Measurements from ENCODE around the gene DNAJB6.
"Not testable (repeated sequence)": the region's sequence is repeated elsewhere in the genome, so short reads cannot be mapped to it uniquely, and the experiment has no call there.

Gene DNAJB6

GRCh38 chr7:157320608-157320980, 16.2 kb upstream of the DNAJB6 start:
- in situ Hi-C loops (cut with HindIII; ENCODE audit: low sequenced_read_pairs), result no loop called here

DNA sequence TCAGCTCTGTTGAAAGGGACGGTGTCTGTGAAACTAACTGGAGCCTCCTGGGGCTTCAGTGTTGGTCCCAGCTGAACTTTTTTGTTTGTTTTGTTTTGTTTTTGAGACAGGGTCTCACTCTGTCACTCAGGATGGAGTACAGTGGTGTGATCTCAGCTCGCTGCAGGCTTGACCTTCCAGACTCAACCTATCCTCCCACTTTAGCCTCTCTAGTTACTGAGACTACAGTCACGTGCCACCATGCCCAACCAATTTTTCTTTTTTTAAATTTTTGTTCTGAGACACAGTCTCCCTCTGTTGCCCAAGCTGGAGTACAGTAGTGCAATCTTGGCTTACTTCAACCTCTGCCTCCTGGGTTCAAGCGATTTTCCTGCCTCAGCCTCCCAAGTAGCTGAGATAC, 13.4 kb upstream of the DNAJB6 start:
- in situ Hi-C loops (cut with HindIII; ENCODE audit: low sequenced_read_pairs), result no loop called here

- in situ Hi-C loops (cut with HindIII; ENCODE audit: low sequenced_read_pairs), result no loop called here
Observed at GRCh38 chr7:157329447-157329846, 7.4 kb upstream of the DNAJB6 start.

DNA sequence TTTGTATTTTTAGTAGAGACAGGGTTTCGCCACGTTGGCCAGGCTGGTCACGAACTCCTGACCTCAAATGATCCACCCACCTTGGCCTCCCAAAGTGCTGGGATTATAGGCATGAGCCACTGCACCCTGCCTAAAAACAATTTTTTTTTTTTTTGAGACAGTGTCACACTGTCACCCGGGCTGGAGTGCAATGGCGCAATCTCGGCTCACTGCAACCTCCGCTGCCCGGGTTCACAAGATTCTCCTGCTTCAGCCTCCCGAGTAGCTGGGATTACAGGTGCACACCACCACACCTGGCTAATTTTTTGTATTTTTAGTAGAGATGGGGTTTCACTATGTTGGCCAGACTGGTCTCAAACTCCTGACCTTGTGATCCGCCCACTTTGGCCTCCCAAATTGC, 6.2 kb upstream of the DNAJB6 start:
- in situ Hi-C loops (cut with HindIII; ENCODE audit: low sequenced_read_pairs), result not testable (repeated sequence)

DNA sequence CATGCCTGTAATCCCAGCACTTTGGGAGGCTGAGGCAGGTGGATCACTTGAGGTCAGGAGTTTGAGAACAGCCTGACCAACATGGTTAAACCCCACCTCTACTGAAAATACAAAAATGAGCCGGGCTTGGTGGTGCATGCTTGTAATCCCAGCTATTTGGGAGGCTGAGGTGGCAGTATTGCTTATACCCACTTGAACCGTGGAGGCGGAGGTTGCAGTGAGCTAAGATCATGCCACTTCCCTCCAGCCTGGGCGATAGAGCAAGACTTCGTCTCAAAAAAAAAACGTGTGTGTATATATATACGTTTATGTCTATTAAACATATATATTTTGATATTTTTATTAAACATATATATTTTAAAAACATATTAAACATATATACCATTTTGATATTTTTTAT, 5.8 kb upstream of the DNAJB6 start:
- in situ Hi-C loops (cut with HindIII; ENCODE audit: low sequenced_read_pairs), result not testable (repeated sequence)

DNA sequence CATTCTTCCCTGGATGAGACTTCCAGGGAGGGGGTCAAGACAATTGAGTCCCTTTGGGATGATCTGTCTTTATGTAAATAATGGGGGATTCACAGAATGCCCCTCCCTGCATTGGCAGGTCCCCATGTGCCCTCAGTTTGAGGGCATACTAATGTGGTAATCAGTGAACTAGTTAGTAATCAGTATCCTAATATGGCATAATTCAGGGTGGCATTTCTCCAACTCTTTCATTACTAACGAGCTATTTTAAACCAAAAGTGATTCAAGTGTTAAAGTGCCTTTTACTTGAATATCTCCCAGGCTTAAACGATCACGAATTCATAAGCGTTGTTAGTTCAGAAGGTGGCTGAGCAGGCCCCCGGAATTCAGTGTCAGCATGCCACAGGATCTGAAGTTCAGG, 1.6 kb upstream of the DNAJB6 start:
- in situ Hi-C loops (cut with HindIII; ENCODE audit: low sequenced_read_pairs), result no loop called here

- in situ Hi-C loops (cut with HindIII; ENCODE audit: low sequenced_read_pairs), result no loop called here
Observed at GRCh38 chr7:157335991-157336382, 817 bp upstream of the DNAJB6 start.

DNA sequence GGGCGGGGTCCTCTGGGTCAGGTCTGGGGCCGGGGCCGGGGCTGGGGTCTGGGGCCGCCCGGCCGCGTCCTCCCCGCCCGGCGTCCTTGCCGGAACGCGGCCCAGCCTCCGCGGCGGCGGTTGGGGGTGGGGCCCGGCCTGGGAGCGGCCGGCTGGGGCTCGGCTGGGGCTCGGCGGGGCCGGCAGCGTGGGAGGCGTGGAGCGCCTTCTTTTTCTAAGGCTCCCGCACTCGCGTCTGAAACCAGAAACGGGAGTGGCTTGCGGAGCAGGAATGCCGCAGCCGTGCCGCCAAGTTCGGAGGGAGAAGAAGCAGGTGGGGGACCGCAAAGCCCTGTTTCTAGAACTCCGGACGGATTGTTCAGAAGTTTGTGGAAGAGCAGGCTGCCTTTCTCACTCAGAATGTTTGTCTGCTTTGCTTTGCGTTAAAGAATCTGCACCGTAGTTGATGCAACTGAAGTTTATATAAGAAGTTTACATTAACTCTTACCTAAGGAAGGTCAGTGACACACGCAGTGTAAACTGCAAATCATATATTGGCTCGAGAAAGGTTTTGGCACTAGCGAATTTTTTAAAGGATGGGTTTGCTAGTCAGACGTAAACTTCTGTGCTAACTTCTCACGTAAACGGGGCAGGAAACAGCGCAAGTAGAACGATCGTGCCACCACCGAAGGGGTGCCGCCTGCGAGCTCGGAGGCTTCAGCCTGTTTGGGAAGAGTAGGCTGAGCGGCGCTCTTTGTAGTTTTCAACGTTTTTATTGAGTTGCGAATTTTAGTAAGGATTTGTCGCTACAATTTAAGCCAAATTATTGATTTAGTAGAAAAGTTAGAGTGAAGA, 729 bp downstream of the DNAJB6 start:
- in situ Hi-C loops (cut with HindIII; ENCODE audit: low sequenced_read_pairs), result no loop called here

DNA sequence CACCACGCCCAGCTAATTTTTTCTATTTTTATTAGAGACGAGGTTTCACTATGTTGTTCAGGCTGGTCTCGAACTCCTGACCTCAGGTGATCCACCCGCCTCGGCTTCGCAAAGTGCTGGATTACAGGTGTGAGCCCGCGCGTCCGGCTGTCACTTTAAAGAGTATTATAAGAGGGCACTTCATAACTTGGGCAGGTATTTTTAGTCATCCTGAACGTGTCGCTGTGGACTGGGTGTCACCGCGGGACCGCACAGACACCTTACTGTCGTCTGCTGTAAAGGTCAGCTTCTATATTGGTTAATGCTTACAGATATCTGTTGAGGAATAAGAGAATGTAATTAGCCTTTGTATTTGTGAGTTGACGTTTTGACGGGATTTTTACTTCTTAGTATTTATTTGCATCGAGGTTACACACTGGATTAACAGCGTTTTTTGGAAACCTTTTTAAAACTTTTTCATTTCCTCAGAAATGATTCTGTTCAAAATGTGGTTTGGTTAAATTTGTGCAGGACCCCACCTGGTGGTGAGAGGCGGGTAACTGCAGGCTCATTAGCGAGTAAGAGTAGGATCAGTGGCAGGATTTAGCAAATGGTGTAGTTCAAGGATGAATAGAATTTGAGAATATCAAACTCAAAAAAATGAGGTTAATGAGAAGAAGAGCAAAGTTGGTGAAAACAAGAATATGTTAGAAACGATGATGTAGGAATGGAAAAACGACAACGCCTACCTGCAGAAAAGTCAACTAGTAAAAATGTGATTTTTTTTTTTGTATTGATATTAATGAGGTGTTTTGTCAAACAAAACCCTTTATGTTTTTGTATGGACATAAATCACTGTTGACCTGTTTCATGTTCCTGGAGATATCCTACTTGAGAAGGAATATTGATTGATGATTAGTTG, 3.2 kb downstream of the DNAJB6 start:
- in situ Hi-C loops (cut with HindIII; ENCODE audit: low sequenced_read_pairs), result no loop called here

DNA sequence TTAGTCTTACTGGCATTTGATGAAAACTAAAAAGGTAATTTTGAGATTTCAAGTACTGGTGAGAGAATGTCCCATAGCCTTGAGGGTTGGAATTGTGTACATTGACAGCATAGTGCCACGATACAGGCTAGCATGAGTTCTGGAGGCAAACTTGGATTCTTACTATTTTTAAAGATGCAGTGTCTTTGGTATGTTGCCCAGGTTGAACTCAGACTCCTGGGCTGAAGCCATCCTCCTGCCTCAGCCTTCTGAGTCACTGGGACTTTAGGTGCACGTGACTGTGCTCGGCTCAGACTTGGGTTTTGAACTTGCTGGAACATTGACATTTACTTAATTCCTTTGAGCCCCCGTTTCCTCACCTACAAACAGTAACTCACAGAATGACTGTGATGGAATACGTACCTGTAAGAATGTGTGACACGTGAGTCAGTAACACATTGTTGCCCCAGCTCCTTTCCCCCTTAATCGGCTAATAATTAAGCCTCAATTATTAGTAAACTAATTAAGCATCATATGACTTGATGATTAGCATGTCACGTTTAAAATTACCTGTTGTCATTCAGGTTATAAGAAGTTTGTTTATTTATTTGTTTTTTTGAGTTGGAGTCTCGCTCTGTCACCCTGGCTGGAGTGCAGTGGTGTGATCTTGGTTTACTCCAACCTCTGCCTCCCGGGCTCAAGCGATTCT, 10.6 kb downstream of the DNAJB6 start:
- in situ Hi-C loops (cut with HindIII; ENCODE audit: low sequenced_read_pairs), result no loop called here

- in situ Hi-C loops (cut with HindIII; ENCODE audit: low sequenced_read_pairs), result no loop called here
Observed at GRCh38 chr7:157348548-157348947, 11.7 kb downstream of the DNAJB6 start.

GRCh38 chr7:157352516-157352915, 15.7 kb downstream of the DNAJB6 start:
- in situ Hi-C loops (cut with HindIII; ENCODE audit: low sequenced_read_pairs), result no loop called here

- in situ Hi-C loops (cut with HindIII; ENCODE audit: low sequenced_read_pairs), result no loop called here
Observed at GRCh38 chr7:157355784-157356511, 19.1 kb downstream of the DNAJB6 start.

DNA sequence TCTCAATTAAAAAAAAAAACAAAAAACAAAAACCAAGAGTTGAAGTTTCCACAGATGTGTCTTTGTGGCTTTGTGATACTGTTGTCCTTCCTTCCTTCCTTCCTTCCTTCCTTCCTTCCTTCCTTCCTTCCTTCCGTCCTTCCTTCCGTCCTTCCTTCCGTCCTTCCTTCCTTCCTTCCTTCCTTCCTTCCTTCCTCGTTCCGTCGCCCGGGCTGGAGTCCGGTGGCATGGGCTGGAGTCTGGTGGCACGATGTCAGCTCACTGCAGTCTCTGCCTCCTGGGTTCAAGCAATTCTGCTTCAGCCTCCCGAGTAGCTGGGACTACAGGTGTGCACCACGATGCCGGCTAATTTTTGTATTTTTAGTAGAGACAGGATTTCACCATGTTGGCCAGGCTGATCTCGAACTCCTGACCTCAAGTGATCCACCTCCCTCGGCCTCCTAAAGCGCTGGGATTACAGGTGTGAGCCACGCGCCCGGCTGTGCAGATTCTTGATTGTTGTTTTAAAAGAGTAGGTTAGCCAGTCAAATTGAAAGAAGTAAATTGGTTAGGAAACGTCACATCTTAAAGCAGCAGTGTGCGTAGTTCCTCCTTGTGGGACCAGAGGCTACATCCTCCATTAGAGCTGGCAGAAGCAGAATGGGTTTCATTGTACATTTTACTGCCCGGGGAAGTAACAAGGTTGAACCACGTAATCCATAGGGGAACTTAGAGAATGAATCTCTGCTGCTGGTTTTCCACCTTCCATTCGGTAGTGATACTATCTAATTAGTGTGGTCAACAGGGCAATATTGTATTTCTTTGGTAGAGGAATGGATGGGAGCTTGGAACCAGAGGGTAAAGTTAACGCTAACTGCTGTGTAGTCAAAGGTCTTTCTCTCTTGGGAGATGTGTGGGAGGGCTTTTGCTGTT, 20.6 kb downstream of the DNAJB6 start:
- in situ Hi-C loops (cut with HindIII; ENCODE audit: low sequenced_read_pairs), result no loop called here

GRCh38 chr7:157358041-157358752, 21.4 kb downstream of the DNAJB6 start:
- in situ Hi-C loops (cut with HindIII; ENCODE audit: low sequenced_read_pairs), result no loop called here

- in situ Hi-C loops (cut with HindIII; ENCODE audit: low sequenced_read_pairs), result no loop called here
Observed at GRCh38 chr7:157358753-157359096, 21.9 kb downstream of the DNAJB6 start.

DNA sequence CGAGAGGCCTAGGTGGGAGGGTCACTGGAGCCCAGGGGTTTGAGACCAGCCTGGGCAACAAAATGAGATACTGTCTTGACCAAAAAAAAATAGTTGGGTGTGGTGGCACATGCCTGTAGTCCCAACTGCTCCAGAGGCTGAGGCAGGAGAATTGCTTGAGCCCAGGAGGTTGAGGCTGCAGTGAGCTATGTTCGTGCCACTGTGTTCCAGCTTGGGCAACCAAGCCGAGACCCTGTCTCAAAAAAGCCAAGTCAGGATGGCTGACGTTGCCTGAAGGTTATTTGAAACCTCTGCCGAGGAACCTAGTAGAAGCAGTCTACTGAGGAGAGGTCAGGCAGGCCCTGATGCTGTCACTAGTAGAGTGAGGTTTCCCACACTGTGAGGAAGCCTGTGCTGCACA, 22.8 kb downstream of the DNAJB6 start:
- in situ Hi-C loops (cut with HindIII; ENCODE audit: low sequenced_read_pairs), result no loop called here

DNA sequence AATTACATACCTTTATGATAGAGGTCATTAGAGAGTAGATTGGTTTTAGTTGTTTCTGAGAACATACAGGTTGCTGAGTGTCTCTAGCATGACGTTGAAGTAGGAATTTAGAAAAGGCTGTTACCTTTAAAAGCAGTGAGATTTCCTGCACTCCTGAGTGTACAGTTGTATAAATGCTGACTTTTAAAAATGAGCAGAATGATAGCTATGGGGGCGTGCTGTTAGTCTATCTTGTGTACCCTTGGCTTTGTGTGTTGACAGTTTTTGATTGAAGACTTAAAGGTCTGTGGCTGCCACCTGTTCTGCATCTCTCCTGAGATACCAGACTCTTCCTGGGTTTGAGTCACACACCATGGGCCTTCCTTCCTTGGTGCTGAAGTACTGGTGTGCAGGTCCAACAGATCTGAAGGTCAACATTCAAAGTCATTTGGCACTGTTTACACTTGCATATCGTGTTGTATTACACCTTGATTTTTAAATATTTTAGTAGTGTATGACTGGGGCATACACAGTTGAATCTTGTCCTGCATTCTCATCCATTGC, 23.8 kb downstream of the DNAJB6 start:
- in situ Hi-C loops (cut with HindIII; ENCODE audit: low sequenced_read_pairs), result no loop called here

- in situ Hi-C loops (cut with HindIII; ENCODE audit: low sequenced_read_pairs), result no loop called here
Observed at GRCh38 chr7:157361537-157361936, 24.7 kb downstream of the DNAJB6 start.
